Heart right ventricle (tissue), 16 donors: ENCODE measurements around the gene PLCB1. TPM values are rescaled to one million over a fixed set of nuclear protein-coding genes. Genes with fewer than 3 reads are reported as not detected.

Experiments
- ATAC-seq, 8 donors: fragments of 200-7000 bp; cut with Tn5 transposase; one replicate each; pipeline ENCODE4 v1.9.1; 2020; ENCODE audit warnings: mild to moderate bottlenecking in 8 of 8, moderate library complexity in 8 of 8, moderate number of reproducible peaks in 1 of 8
- DNase-seq, 2 donors: peaks; one replicate each; pipeline ENCODE4 v3.0.0-alpha.2; 2020
- H3K27ac ChIP-seq, 10 donors: fragments of 200-600 bp; sonication (generic) in 2 of 10; one replicate each; pipeline versions ENCODE4 v1.5.0 to v1.8.0; 2020 to 2022; ENCODE audit warnings: mild to moderate bottlenecking in 3 of 10
- H3K27me3 ChIP-seq, 7 donors: fragments of 200-600 bp; one replicate each; pipeline ENCODE4 v1.8.0; 2021 to 2022; ENCODE audit warnings: mild to moderate bottlenecking in 2 of 7
- H3K36me3 ChIP-seq, 9 donors: fragments of 200-600 bp; sonication (generic) in 1 of 9; one replicate each; pipeline versions ENCODE4 v1.5.0 to v1.8.0; 2020 to 2022; ENCODE audit warnings: mild to moderate bottlenecking in 2 of 9
- H3K4me1 ChIP-seq, 9 donors: fragments of 200-600 bp; sonication (generic) in 1 of 9; one replicate each; pipeline versions ENCODE4 v1.5.0 to v1.8.0; 2020 to 2022; ENCODE audit warnings: mild to moderate bottlenecking in 4 of 9
- H3K4me3 ChIP-seq, 10 donors: fragments of 200-600 bp; sonication (generic) in 2 of 10; one replicate each; pipeline versions ENCODE4 v1.5.0 to v1.8.0; 2020 to 2022; ENCODE audit warnings: mild to moderate bottlenecking in 7 of 10, moderate library complexity in 2 of 10
- H3K9me3 ChIP-seq, 11 donors: fragments of 200-600 bp in 10 of 11; sonication (generic) in 2 of 11; one replicate each; pipeline versions ENCODE4 v1.5.0 to v1.8.0; 2013 to 2022; ENCODE audit warnings: mild to moderate bottlenecking in 2 of 11, control low read depth in 1 of 11, moderate library complexity in 1 of 11
- CTCF ChIP-seq, 9 donors: fragments of 200-600 bp; sonication (generic) in 2 of 9; IDR thresholded peaks; one replicate each; pipeline versions ENCODE4 v1.5.0 to v1.8.0; 2021 to 2022; ENCODE audit warnings: antibody characterized with exemption in 9 of 9, mild to moderate bottlenecking in 5 of 9, moderate library complexity in 1 of 9
- WGBS, 2 donors: extraction: QIAGEN DNeasy Blood & Tissue Kit; methylation state at CpG; one replicate each; pipeline ENCODE4 v1.1.7; 2013; ENCODE audit warnings: inconsistent platforms in 1 of 2; 5-methylcytosine and 5-hydroxymethylcytosine counted together
- intact Hi-C, 10 donors: fragments of 100-400 bp; cut with DNase I; formaldehyde crosslinking; loops; one replicate each; pipeline versions ENCODE4 v1.11.1 to v1.14.2; 2022
- polyA plus RNA-seq, 2 donors: library from polyadenylated mRNA; stranded (reverse); fragments of 200-250 nt; gene quantifications; one replicate each; pipeline ENCODE4 v1.2.3, GENCODE V29; 2013
- total RNA-seq, 10 donors: library from RNA; stranded (reverse); fragmentation: NEBNext Ultra II Directional in 3 of 10; extraction: Animal tissue kit (Norgen Biotek cat#: 25700) in 3 of 10; gene quantifications; one replicate each; pipeline versions ENCODE4 v1.2.1 to v1.2.4, GENCODE V29; 2021 to 2023
- donor health status: Arrhythmogenic right ventricular cardiomyopathy.
- donor health status: ischemic (EF 13 %, LVEDD 7.1; RV severe dilation, severe dysfunction).
- donor health status: healthy with polysubstance abuse.
- donor health status: DM: no; HTN: yes; CAD: no.
- donor health status: DM: no; HTN: no; CAD: no.
- donor health status: ischemic (EF 25% LVEDD 6.9; RV normal size, moderate dysfunction).
- donor health status: ischemic (EF 25% LVEDD 5.7; RV mildly dilated, moderate dysfunction).
- donor health status: healthy.
- donor health status: DM: yes; HTN: yes; CAD: no.
- donor health status: Ischemic cardiomyopathy.
- donor health status: ischemic (EF 35%, LVEDD 5.7; RV mildly dilated, moderate dysfunction).
- donor health status: nonischemic (EF 11% LVEDD 7.7; RV severe dilation, severe dysfunction).
- donor health status: DM: yes; HTN: yes; CAD: no.
- donor health status: PGD.
- donor health status: ischemic (EF 29% LVEDD 5.4; RV normal size, mild dysfunction).
- donor health status: nonischemic (EF 23%, LVEDD 6.1; RV moderate dilation, normal function).

The PLCB1 gene
- total and polyA plus RNA-seq, 12 donors = 2.2 to 12.7 (median 7.1) TPM

GRCh38 chr20:8190043-8190880 lies 58.2 kb downstream of the PLCB1 start:
- intact Hi-C loops = no loop called here
- no peak for TF ChIP-seq CTCF (IDR thresholded peaks at IDR 0.05)
- DNase-seq (no peak), ATAC-seq (no peak)
- Histone ChIP-seq H3K9me3 (peaks cover 0 to 14% (median 8%) of the 10 kb centered on the region in 11 donors), H3K27me3 (no peaks in the 10 kb centered on the region), H3K27ac (no peak overlapping the region), H3K36me3 (peaks cover 0 to 5% (median 0%) of the 10 kb centered on the region in 9 donors), H3K4me1 (peaks cover 0 to 11% (median 0%) of the 10 kb centered on the region in 9 donors), H3K4me3 (no peak overlapping the region)
- 82 to 85% methylated on average over 7 of the region's 7 CpGs for WGBS, 2 donors

GRCh38 chr20:8194721-8195120 lies 62.7 kb downstream of the PLCB1 start:
- ATAC-seq = peak in 1 of 8 donors; percentile 69

GRCh38 chr20:8196096-8196495 lies 64.0 kb downstream of the PLCB1 start:
- H3K9me3 ChIP-seq = peaks cover 0 to 17% (median 8%) of the 10 kb centered on the region in 11 donors
- H3K4me1 ChIP-seq = no peaks in the 10 kb centered on the region
- WGBS, 2 donors = 89 to 94% methylated on average over 1 of the region's 1 CpG
- intact Hi-C loops = no loop called here
- no peak for TF ChIP-seq CTCF (IDR thresholded peaks at IDR 0.05)
- H3K36me3 ChIP-seq = peaks cover 0 to 5% (median 0%) of the 10 kb centered on the region in 9 donors
- H3K4me3 ChIP-seq = no peak overlapping the region
- ATAC-seq (no peak), DNase-seq (no peak)
- H3K27ac ChIP-seq = no peak overlapping the region
- no peaks in the 10 kb centered on the region for H3K27me3 ChIP-seq

More at GRCh38 chr20:8194721-8195120, 62.7 kb downstream of the PLCB1 start:
- intact Hi-C loops = no loop called here
- Histone ChIP-seq H3K27ac (no peak overlapping the region), H3K9me3 (peaks cover 0 to 17% (median 8%) of the 10 kb centered on the region in 11 donors), H3K4me3 (no peak overlapping the region), H3K36me3 (peaks cover 0 to 5% (median 0%) of the 10 kb centered on the region in 9 donors), H3K27me3 (no peaks in the 10 kb centered on the region), H3K4me1 (no peaks in the 10 kb centered on the region)
- DNase-seq = no peak
- no peak for TF ChIP-seq CTCF (IDR thresholded peaks at IDR 0.05)

GRCh38 chr20:8200220-8200619 lies 68.2 kb downstream of the PLCB1 start:
- DNase-seq = no peak
- Histone ChIP-seq H3K27ac (no peak overlapping the region), H3K36me3 (no peaks in the 10 kb centered on the region), H3K9me3 (peaks cover 0 to 5% (median 0%) of the 10 kb centered on the region in 11 donors), H3K4me3 (no peak overlapping the region), H3K4me1 (no peaks in the 10 kb centered on the region), H3K27me3 (no peaks in the 10 kb centered on the region)
- no peak for TF ChIP-seq CTCF (IDR thresholded peaks at IDR 0.05)
- intact Hi-C loops = no loop called here
- no peak for ATAC-seq
